K562 (cell line): Measurements from ENCODE around the gene MORF4L1. TPM values are rescaled to one million over a fixed set of nuclear protein-coding genes. Genes with fewer than 3 reads are reported as not detected.

Experiments
- ATAC-seq: fragments of 200-7000 bp; cut with Tn5 transposase; 3 replicates; pipeline ENCODE4 v1.9.1; 2020; ENCODE audit warnings: moderate library complexity
- BruUV-seq: library from RNA; stranded (reverse); fragments of 400-500 nt; replicated peaks from 2 replicates; lab custom pipeline; 2021; lab: Mats Ljungman, UMichigan
- CTCF ChIA-PET: fragments of 300-600 bp; formaldehyde crosslinking; extraction: SDS; loops from one replicate; lab custom pipeline; 2021; ENCODE audit warnings: low intra/inter-chr PET ratio; lab: Yijun Ruan, JAX
- POLR2A ChIA-PET: fragments of 300-600, 350-650 bp; sonication (Branson Sonifier 250); formaldehyde crosslinking; extraction: SDS; loops from one replicate; lab custom pipeline; 2021; ENCODE audit warnings: antibody characterized with exemption, inconsistent platforms; lab: Yijun Ruan, JAX
- DNase-seq, 4 experiments: peaks; one replicate each; pipeline versions ENCODE4 v3.0.0 to v3.0.0-alpha.2; 2011 to 2018; ENCODE audit warnings: low spot score in 3 of 4, mixed read lengths in 3 of 4; ENCODE audit errors: extremely low read depth in 1 of 4
- FAIRE-seq: peaks from 2 replicates; lab custom pipeline; 2011; peaks lifted over from hg19 to GRCh38; lab: Jason Lieb, UNC
- H2AFZ ChIP-seq: 2 replicates; pipeline ENCODE4 v1.6.0; 2011; ENCODE audit warnings: low read depth, low read length, control low read depth, inconsistent platforms
- H3K27ac ChIP-seq: fragments of 200-600 bp; 3 replicates; pipeline ENCODE4 v1.8.0; 2011; ENCODE audit warnings: low read depth, mild to moderate bottlenecking, control low read depth, inconsistent platforms, low read length, moderate library complexity, mixed read lengths; ENCODE audit errors: extremely low read depth
- H3K27me3 ChIP-seq, 2 experiments: fragments of 300-600 bp in 1 of 2; 2 replicates in 1 of 2; 3 replicates in 1 of 2; pipeline versions ENCODE4 v1.6.0 to v1.8.0; 2011; ENCODE audit warnings: inconsistent platforms in 2 of 2, low read length in 2 of 2, mild to moderate bottlenecking in 1 of 2, mixed read lengths in 1 of 2, moderate library complexity in 1 of 2; ENCODE audit not compliant: control insufficient read depth in 2 of 2, insufficient read depth in 2 of 2
- H3K36me3 ChIP-seq: fragments of 300-600 bp; 3 replicates; pipeline ENCODE4 v1.8.0; 2011; ENCODE audit warnings: mild to moderate bottlenecking, low read length, inconsistent platforms; ENCODE audit not compliant: control insufficient read depth, insufficient read depth
- H3K4me1 ChIP-seq, 2 experiments: fragments of 200-600 bp in 1 of 2; replicated peaks in 1 of 2; 2 replicates in 1 of 2; 3 replicates in 1 of 2; pipeline versions ENCODE4 v1.5.1 to v1.8.0; 2011; ENCODE audit warnings: inconsistent platforms in 2 of 2, low read length in 2 of 2, mild to moderate bottlenecking in 1 of 2, mixed read lengths in 1 of 2, moderate library complexity in 1 of 2; ENCODE audit not compliant: control insufficient read depth in 2 of 2, insufficient read depth in 2 of 2
- H3K4me2 ChIP-seq: 2 replicates; pipeline ENCODE4 v1.6.1; 2011; ENCODE audit warnings: low read length, control low read depth, inconsistent platforms, mixed read lengths; ENCODE audit not compliant: insufficient read depth
- H3K4me3 ChIP-seq: fragments of 200-600 bp; sonication (generic), shearing (Covaris generic); 2 replicates; pipeline ENCODE4 v1.5.1; 2016; ENCODE audit warnings: control low read depth, inconsistent platforms
- H3K79me2 ChIP-seq: fragments of 200-600 bp; 3 replicates; pipeline ENCODE4 v1.8.0; 2011; ENCODE audit warnings: low read length, inconsistent platforms; ENCODE audit not compliant: control insufficient read depth, insufficient read depth
- H3K9ac ChIP-seq, 2 experiments: 2 replicates each; pipeline versions ENCODE4 v1.6.0 to v1.6.1; 2011; ENCODE audit warnings: low read depth in 2 of 2, low read length in 2 of 2, control low read depth in 1 of 2, inconsistent platforms in 1 of 2, mild to moderate bottlenecking in 1 of 2, mixed read lengths in 1 of 2; ENCODE audit not compliant: insufficient read depth in 1 of 2
- H3K9me1 ChIP-seq: one replicate; pipeline ENCODE4 v1.6.0; 2011; ENCODE audit warnings: inconsistent platforms, mild to moderate bottlenecking, low read length, moderate library complexity; ENCODE audit not compliant: control insufficient read depth, insufficient read depth
- H3K9me3 ChIP-seq: replicated peaks from 2 replicates; pipeline ENCODE4 v1.5.1; 2011; ENCODE audit warnings: low read depth, low read length, inconsistent platforms; ENCODE audit not compliant: control insufficient read depth, insufficient read depth
- H4K20me1 ChIP-seq: replicated peaks from 2 replicates; pipeline ENCODE4 v1.6.1; 2011; ENCODE audit warnings: low read length, inconsistent platforms, mixed read lengths; ENCODE audit not compliant: control insufficient read depth, insufficient read depth
- FOXA3 ChIP-seq, 2 experiments: fragments of 450-650 bp in 1 of 2; sonication (generic) in 1 of 2; formaldehyde crosslinking; IDR thresholded peaks in 1 of 2; conservative IDR thresholded peaks in 1 of 2; 2 replicates each; pipeline versions ENCODE4 v1.4.0 to v1.8.0; 2020 to 2022; ENCODE audit warnings: mild to moderate bottlenecking in 2 of 2, missing genetic modification reagents in 1 of 2
- MYNN ChIP-seq, 2 experiments: sonication (generic); formaldehyde crosslinking in 1 of 2; IDR thresholded peaks; 2 replicates each; pipeline versions ENCODE4 v1.5.0 to v1.6.1; 2016 to 2020; ENCODE audit warnings: antibody characterized with exemption in 1 of 2, missing genetic modification reagents in 1 of 2
- PHF20 ChIP-seq: fragments of 450-650 bp; IDR thresholded peaks from 2 replicates; pipeline ENCODE4 v1.6.1; 2018; ENCODE audit not compliant: partially characterized antibody
- POLR2B ChIP-seq: fragments of 450-650 bp; IDR thresholded peaks from 2 replicates; pipeline ENCODE4 v1.6.1; 2018; ENCODE audit warnings: low read depth; ENCODE audit not compliant: partially characterized antibody
- SUPT5H ChIP-seq: fragments of 450-650 bp; IDR thresholded peaks from 2 replicates; pipeline ENCODE4 v1.6.1; 2016
- ZNF217 ChIP-seq: sonication (generic); formaldehyde crosslinking; IDR thresholded peaks from 2 replicates; pipeline ENCODE4 v1.8.0; 2022; ENCODE audit warnings: mild to moderate bottlenecking, missing genetic modification reagents
- ZNF398 ChIP-seq: fragments of 250-450 bp; sonication (Bioruptor Pico); IDR thresholded peaks from 2 replicates; pipeline ENCODE4 v1.8.0; 2021; ENCODE audit warnings: moderate library complexity, mild to moderate bottlenecking, inconsistent platforms
- WGBS: fragments of 100-300 bp; shearing (Covaris generic); methylation state at CpG from one replicate; pipeline ENCODE4 v1.1.6; 2016; ENCODE audit warnings: low coverage, mixed read lengths; ENCODE audit not compliant: insufficient coverage; ENCODE audit errors: missing lambda C conversion rate; 5-methylcytosine and 5-hydroxymethylcytosine counted together
- in situ Hi-C: fragments of 300-500 bp; cut with MboI; formaldehyde crosslinking; loops from 4 replicates; pipeline ENCODE4 v1.15.0; 2018; ENCODE audit warnings: inconsistent platforms, mixed read lengths
- intact Hi-C: fragments of 100-400 bp; cut with micrococcal nuclease; formaldehyde crosslinking; loops from 2 replicates; pipeline ENCODE4 v1.14.2; 2022
- polyA plus RNA-seq, 8 experiments: library from polyadenylated mRNA; depleted of rRNA in 4 of 8; stranded (reverse) in 5 of 8; unstranded in 3 of 8; fragments of >200 nt; fragmentation: Nextera tagmentation in 2 of 8; fragmentation: Illumina TruSeq in 1 of 8; extraction: Ambion mirVana in 2 of 8; extraction: Trizol in 1 of 8; gene quantifications; 2 replicates each; pipeline versions ENCODE4 v1.2.1 to v1.2.3, GENCODE V29; 2011 to 2014; ENCODE audit warnings: inconsistent platforms in 1 of 8, missing spikeins in 1 of 8
- total RNA-seq, 7 experiments: library from RNA; depleted of rRNA in 6 of 7; stranded (reverse); fragments of >200 nt in 6 of 7; fragmentation: Illumina TruSeq in 2 of 7; extraction: Trizol in 2 of 7; gene quantifications; 2 replicates each; pipeline versions ENCODE4 v1.2.1 to v1.2.3, GENCODE V29; 2011 to 2021; ENCODE audit warnings: low replicate concordance in 1 of 7

MORF4L1 gene
- total and polyA plus RNA-seq, 9 of the 15 experiments (the other 6 are each of a cell fraction or from before 2014, with no cell fraction given) = 127 to 615 (median 281) TPM

GRCh38 chr15:78909160-78909695 lies 36.5 kb downstream of the MORF4L1 start:
- Histone ChIP-seq H3K4me3 (no peak overlapping the region), H2AFZ (no peak overlapping the region), H3K4me2 (no peak overlapping the region), H3K4me1 (no peaks in the 10 kb centered on the region), H3K9ac (no peak overlapping the region), H3K9me3 (no peaks in the 10 kb centered on the region), H3K27ac (no peak overlapping the region), H3K27me3 (no peaks in the 10 kb centered on the region), H3K79me2 (no peaks in the 10 kb centered on the region), H3K36me3 (peaks cover 91% of the 10 kb centered on the region), H4K20me1 (peaks cover 8% of the 10 kb centered on the region), H3K9me1 (no peaks in the 10 kb centered on the region)
- FAIRE-seq (no peak), DNase-seq (no peak), ATAC-seq (no peak)
- CTCF ChIA-PET = interaction anchor here (1.3 to 1.6 kb wide), 3 partner anchors 70 to 275 kb away, joined by 3 to 9 read pairs (median 7); no protein-coding TSS in a partner anchor
- 35% methylated on average over 3 of the region's 3 CpGs for WGBS
- intact Hi-C loops = loop anchor here (1.0 to 10.0 kb wide), 3 partner anchors 70 to 276 kb away; no protein-coding TSS in a partner anchor
- POLR2A ChIA-PET = interaction anchor here (0.6 to 4.3 kb wide), 4 partner anchors 11 to 84 kb away, joined by 3 to 25 read pairs (median 4); no protein-coding TSS in a partner anchor
- BruUV-seq = no TSS peak
- in situ Hi-C loops = loop anchor here (10.0 kb wide), 1 partner anchor 276 kb away; no protein-coding TSS in a partner anchor
- peak; percentile 3; the same call in 1 of the 2 replicates for TF ChIP-seq MYNN (IDR thresholded peaks at IDR 0.05)
- no peak for TF ChIP-seq MYNN (CRISPR knock-in tag; IDR thresholded peaks at IDR 0.05)
- no peak for TF ChIP-seq FOXA3 (CRISPR knock-in tag; conservative IDR thresholded peaks at IDR 0.05 in 1 of 2, IDR thresholded peaks at IDR 0.05 in 1 of 2)
- TF ChIP-seq ZNF217 (CRISPR knock-in tag) = no peak
- TF ChIP-seq POLR2B = peak; percentile 21
- no peak for TF ChIP-seq PHF20
- no peak for TF ChIP-seq ZNF398 (CRISPR knock-in tag)
- TF ChIP-seq SUPT5H = peak; percentile 34; the same call in 1 of the 2 replicates
